Sigmoid colon (tissue), 4 donors: ENCODE measurements around the gene CAMK1D.

Source experiments
- CTCF ChIP-seq, 4 experiments: fragments of 450-650 bp in 3 of 4; fragments of 200-600 bp in 1 of 4; IDR thresholded peaks; one replicate each; pipeline ENCODE4 v1.5.1; 2016 to 2019; ENCODE audit warnings: antibody characterized with exemption in 4 of 4, mild to moderate bottlenecking in 3 of 4, moderate library complexity in 2 of 4
- POLR2A ChIP-seq, 2 donors: fragments of 450-650 bp; IDR thresholded peaks; one replicate each; pipeline ENCODE4 v1.6.1; 2016; ENCODE audit warnings: antibody characterized with exemption in 2 of 2, mild to moderate bottlenecking in 2 of 2, moderate library complexity in 2 of 2
- POLR2AphosphoS5 ChIP-seq, 4 donors: sonication (generic); formaldehyde crosslinking; IDR thresholded peaks; one replicate each; pipeline ENCODE4 v1.6.1; 2017; ENCODE audit warnings: antibody characterized with exemption in 4 of 4

GRCh38 chr10:12526311-12526710, 177.0 kb downstream of the CAMK1D start:
- TF ChIP-seq POLR2A (IDR thresholded peaks at IDR 0.05) (no peak), POLR2AphosphoS5 (IDR thresholded peaks at IDR 0.05) (no peak), CTCF (IDR thresholded peaks at IDR 0.05) (no peak)
